Sciatic nerve (tissue), 2 donors: ENCODE measurements around the gene C17orf107. TPM values are rescaled to one million over a fixed set of nuclear protein-coding genes. Genes with fewer than 3 reads are reported as not detected.

Source experiments
- ATAC-seq: fragments of 200-7000 bp; cut with Tn5 transposase; one replicate; pipeline ENCODE4 v1.9.1; 2020; ENCODE audit warnings: mild to moderate bottlenecking, moderate library complexity
- DNase-seq: peaks from one replicate; pipeline ENCODE4 v3.0.0-alpha.2; 2020; ENCODE audit warnings: low spot score
- intact Hi-C: fragments of 100-400 bp; cut with DNase I; formaldehyde crosslinking; loops from one replicate; pipeline ENCODE4 v1.14.2; 2022
- total RNA-seq: library from RNA; stranded (reverse); fragmentation: NEBNext Ultra II Directional; extraction: Animal tissue kit (Norgen Biotek cat#: 25700); gene quantifications from one replicate; pipeline ENCODE4 v1.2.1, GENCODE V29; 2021
- donor health status: DM: no; HTN: no; CAD: no.
- donor health status: DM: no; HTN: no; CAD: no.

The C17orf107 gene
- total RNA-seq, 1 donor from 2014 or later, result 2.4 TPM

DNA sequence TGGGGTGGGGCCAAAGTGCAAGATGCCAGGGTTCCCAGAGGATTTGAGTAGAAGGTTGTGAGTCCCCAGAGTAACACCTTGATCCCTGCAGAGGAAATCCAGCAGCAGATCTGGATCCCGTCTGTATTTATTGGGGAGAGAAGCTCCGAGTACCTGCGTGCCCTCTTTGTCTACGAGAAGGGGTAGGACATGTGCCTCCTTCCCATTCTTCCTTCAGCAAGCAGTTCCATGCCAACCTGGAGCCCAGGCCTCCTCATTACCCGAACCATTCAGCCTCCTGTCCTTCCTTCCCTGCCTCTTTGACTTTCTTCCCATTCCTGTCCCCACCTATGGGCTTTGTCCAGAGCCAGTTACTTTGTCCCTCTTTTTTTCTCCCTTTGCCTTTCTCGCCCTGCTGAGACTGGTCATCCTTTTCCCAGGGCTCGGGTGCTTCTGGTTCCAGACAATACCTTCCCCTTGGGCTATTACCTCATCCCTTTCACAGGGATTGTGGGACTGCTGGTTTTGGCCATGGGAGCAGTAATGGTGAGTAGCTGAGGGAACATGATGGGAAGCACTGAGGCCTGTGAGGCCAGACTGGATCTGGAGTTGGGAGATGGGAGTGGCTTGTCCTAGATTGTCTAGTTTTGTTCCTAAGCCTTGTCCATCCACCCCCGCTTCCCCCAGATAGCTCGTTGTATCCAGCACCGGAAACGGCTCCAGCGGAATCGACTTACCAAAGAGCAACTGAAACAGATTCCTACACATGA is 43.6 kb downstream of the C17orf107 start:
- DNase-seq (no peak), ATAC-seq (no peak)
- intact Hi-C loops, result no loop called here

- intact Hi-C loops, result no loop called here
- no peak for DNase-seq
- no peak for ATAC-seq
Observed at GRCh38 chr17:4944163-4944553, 44.8 kb downstream of the C17orf107 start.

DNA sequence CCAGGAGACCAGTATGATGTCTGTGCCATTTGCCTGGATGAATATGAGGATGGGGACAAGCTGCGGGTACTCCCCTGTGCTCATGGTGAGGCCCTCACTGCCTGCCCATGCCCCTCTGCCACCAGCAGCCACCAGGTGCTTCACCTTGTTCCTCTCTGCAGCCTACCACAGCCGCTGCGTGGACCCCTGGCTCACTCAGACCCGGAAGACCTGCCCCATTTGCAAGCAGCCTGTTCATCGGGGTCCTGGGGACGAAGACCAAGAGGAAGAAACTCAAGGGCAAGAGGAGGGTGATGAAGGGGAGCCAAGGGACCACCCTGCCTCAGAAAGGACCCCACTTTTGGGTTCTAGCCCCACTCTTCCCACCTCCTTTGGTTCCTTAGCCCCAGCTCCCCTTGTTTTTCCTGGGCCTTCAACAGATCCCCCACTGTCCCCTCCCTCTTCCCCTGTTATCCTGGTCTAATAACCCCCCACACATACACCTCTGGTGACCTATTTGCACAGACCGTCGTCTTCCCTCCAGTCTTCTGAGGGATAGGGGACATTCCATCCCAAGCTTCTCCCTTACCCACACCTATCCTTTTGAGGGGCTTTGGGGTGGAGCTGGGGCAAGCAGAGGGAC is 45.3 kb downstream of the C17orf107 start:
- intact Hi-C loops, result no loop called here
- no peak for ATAC-seq

DNA sequence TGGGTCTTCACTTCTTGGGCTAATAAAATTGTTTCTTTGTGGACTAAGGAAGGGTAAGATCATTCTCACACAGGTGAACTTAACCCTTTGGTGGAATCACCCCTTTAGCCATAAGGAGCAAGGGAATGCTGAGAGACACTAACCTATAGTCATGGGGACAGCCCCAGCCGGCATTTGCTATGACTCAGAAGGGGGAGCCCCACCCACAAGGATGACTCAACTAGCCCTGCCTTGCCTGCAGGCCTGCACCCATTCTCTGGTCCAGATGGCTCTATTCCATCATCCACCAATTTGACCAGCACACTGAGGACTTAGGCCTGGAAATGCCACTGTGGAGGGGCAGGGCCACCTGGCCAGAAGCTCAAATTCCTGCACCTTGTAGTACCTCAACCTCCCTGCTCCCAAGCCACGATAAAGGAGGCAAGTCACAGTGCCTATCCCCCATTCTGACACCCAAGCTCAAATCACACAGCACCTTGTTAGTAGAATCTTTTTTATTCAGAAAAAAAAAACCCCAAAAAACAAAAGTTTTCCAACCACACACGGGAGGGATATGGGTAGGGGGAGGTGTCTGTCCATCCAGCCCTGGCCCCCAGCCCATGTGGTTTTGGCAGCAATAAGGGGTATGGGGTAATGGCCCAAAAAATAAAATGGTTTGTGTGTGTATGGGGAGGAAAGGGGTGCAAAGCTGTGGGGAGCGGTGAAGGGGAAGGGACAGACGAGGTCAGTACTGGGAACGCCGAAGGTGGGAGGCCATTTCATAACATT is 46.0 kb downstream of the C17orf107 start:
- ATAC-seq (no peak), DNase-seq (peak; percentile 84)
- intact Hi-C loops, result no loop called here

More for the DNA sequence above, 45.3 kb downstream of the C17orf107 start:
- DNase-seq, result no peak

GRCh38 chr17:4945944-4946280 is 46.6 kb downstream of the C17orf107 start:
- ATAC-seq (no peak), DNase-seq (no peak)
- intact Hi-C loops, result no loop called here

DNA sequence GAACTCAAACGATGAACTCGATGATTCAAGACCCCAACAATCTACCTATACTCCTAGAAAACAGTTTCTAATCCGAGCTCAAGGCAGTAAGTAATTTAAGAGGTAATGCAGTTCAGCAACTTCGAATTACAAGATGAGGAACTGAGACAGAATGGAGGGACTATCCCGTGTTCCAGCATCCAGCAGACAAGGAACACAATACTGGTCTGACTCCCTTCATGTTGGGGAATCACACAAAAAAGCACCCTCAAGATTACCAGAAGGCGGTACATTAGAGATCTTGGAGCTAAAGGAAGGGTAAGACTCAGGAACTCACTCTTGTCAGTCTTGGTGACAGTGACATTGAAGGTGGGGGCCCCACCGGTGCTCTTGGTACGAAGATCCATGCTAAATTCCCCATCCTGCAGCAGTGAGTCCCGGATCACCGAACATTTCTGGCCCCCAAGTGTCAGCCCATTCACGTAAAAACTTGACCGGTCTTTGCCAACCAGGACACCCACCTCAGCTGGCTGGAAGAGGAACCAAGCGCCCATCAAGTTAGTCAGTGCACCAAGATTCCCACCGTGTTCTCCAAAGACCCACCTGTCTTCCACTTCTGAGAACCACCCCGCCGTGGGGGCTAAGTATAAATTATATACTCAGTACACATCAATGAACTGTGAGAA is 47.1 kb downstream of the C17orf107 start:
- intact Hi-C loops, result no loop called here
- DNase-seq (no peak), ATAC-seq (no peak)

GRCh38 chr17:4947010-4947410 is 47.7 kb downstream of the C17orf107 start:
- intact Hi-C loops, result no loop called here
- DNase-seq (no peak), ATAC-seq (no peak)

DNA sequence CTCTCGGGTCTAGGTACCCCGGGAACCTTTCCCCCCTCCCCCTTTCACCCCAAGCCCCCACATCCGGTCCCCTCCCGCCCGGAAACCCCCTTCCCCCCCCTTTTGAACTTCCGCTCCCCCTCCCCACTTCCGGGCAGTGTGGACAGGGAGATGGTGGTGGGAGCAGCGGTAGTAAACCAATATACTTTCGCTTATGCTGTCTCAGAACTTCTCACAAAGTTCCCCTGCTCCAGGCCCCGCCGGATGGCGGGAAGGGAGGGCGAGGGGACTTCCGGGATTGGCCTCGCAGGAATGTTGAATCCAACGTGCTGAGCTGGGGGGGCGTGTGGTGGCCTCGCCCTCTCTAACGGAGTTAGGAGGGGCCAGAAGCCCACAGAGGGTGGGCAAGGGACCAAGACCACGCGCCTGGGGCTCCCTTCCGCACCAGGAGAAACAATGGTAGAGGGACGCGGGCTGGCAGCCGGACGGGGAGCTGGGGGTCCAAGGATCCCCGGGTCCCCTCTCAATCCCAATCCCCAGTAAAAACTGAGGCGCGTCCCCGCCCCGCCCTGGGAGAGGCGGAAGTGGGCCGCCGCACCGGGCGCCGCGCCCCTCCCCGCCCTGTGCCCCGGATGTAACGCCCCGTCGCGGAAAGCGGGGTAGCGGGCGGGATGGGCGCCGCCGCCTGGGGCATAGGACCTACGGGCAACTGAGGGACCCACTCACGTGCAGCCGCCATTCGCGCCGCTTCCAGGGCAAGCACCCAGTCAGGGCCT is 48.3 kb downstream of the C17orf107 start:
- intact Hi-C loops, result no loop called here
- ATAC-seq (peak; percentile 27), DNase-seq (peak; percentile 77)

- ATAC-seq, result peak; percentile 91
- intact Hi-C loops, result no loop called here
- peak; percentile 93 for DNase-seq
Observed at GRCh38 chr17:4948166-4948930, 49.0 kb downstream of the C17orf107 start, which contains the start of gene PFN1. Gene PFN1 (minus strand): TSS chr17:4948530. CDS start chr17:4948394, 136 bp downstream.

DNA sequence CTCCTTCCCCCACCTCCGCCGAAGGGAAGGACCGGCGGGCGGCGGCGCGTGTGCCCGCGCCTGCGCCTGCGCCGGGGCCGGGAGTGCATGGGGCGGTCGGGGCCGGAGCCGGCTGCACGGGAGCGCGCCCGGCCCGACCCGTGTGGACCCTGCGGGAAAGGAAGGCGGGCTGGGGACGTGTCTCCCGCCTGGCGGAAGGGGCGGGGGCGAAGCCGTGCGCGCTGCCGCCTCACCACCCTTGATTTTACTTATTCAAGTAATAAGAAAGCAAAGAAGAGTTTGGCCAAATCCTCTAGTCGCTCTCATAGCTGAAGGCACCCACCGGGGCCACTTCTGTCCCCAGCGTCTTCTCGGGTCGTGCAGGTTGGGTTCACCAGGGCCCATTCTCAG is 49.6 kb downstream of the C17orf107 start:
- peak; percentile 88 for DNase-seq
- ATAC-seq, result peak; percentile 89
- intact Hi-C loops, result no loop called here

GRCh38 chr17:4949321-4950074 is 50.2 kb downstream of the C17orf107 start:
- ATAC-seq (peak; percentile 40), DNase-seq (peak; percentile 84)
- intact Hi-C loops, result no loop called here

GRCh38 chr17:4950075-4950745 is 50.9 kb downstream of the C17orf107 start:
- DNase-seq (peak; percentile 83), ATAC-seq (no peak)
- intact Hi-C loops, result no loop called here

GRCh38 chr17:4950746-4951204 is 51.4 kb downstream of the C17orf107 start, which contains the start of gene ENO3:
Gene ENO3 (plus strand): TSS chr17:4951119. CDS start chr17:4951830, 711 bp downstream.
- ATAC-seq, result no peak

DNA sequence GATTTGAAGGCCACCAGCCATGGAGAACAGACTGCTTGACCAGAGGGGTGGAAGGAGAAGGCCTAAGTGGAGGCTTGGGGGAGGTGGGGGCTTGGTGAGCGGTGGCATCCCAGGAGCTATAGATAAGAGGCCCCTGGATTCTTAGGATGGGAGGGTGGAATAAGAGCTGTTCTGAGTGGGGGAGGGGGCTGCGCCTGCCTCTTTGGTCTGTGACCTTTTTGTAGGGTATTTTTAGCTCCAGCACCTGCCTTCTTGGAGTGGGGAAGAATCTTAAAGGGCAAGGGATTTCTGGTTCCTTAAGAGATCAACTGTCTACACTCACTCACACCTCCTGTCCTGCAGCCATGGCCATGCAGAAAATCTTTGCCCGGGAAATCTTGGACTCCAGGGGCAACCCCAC is 52.1 kb downstream of the C17orf107 start:
- ATAC-seq (no peak), DNase-seq (no peak)
- intact Hi-C loops, result no loop called here

More at GRCh38 chr17:4950746-4951204, 51.4 kb downstream of the C17orf107 start, which contains the start of gene ENO3:
- no peak for DNase-seq
- intact Hi-C loops, result no loop called here
